AG10803 (cell line): ENCODE data around the gene GABRA5.
"Not testable (repeated sequence)": the region's sequence is repeated elsewhere in the genome, so short reads cannot be mapped to it uniquely, and the experiment has no call there.

ENCODE experiments used
- DNase-seq: peaks from one replicate; pipeline ENCODE4 v3.0.0; 2010; ENCODE audit warnings: low read depth
- H3K4me3 ChIP-seq: 2 replicates; pipeline ENCODE4 v1.5.1; 2011; ENCODE audit warnings: mild to moderate bottlenecking, low read length, control low read depth
- CTCF ChIP-seq: conservative IDR thresholded peaks from 2 replicates; pipeline ENCODE4 v1.5.1; 2011; ENCODE audit warnings: mild to moderate bottlenecking, low read length, control low read depth, inconsistent platforms

The GABRA5 gene

GRCh38 chr15:26893351-26894065 lies 26.6 kb downstream of the GABRA5 start:
- no peak for TF ChIP-seq CTCF
- no peak overlapping the region for H3K4me3 ChIP-seq
- DNase-seq = no peak

GRCh38 chr15:26894181-26894580 lies 27.3 kb downstream of the GABRA5 start:
- no peak for DNase-seq
- no peak overlapping the region for H3K4me3 ChIP-seq
- no peak for TF ChIP-seq CTCF

- DNase-seq, H3K4me3 ChIP-seq: not testable (repeated sequence)
These were observed 28.5 kb downstream of the GABRA5 start for GRCh38 chr15:26895346-26895745.

- H3K4me3 ChIP-seq = no peak overlapping the region
- TF ChIP-seq CTCF = no peak
- no peak for DNase-seq
These were observed 32.8 kb downstream of the GABRA5 start for GRCh38 chr15:26899658-26900057.

GRCh38 chr15:26901041-26901440 lies 34.2 kb downstream of the GABRA5 start:
- no peak for TF ChIP-seq CTCF
- H3K4me3 ChIP-seq = no peak overlapping the region
- peak; percentile 16 for DNase-seq

GRCh38 chr15:26910715-26911114 lies 43.9 kb downstream of the GABRA5 start:
- H3K4me3 ChIP-seq = no peak overlapping the region
- TF ChIP-seq CTCF = no peak
- no peak for DNase-seq

- no peak for DNase-seq
- TF ChIP-seq CTCF = no peak
- no peak overlapping the region for H3K4me3 ChIP-seq
These were observed 54.6 kb downstream of the GABRA5 start for GRCh38 chr15:26921433-26921832.

GRCh38 chr15:26926081-26926480 lies 59.2 kb downstream of the GABRA5 start:
- TF ChIP-seq CTCF = no peak
- H3K4me3 ChIP-seq = no peak overlapping the region
- no peak for DNase-seq
